Renal cortex interstitium (tissue), 11 donors: ENCODE results near the gene DNAH14. TPM values are rescaled to one million over a fixed set of nuclear protein-coding genes. Genes with fewer than 3 reads are reported as not detected.
"Not testable (repeated sequence)": the region's sequence is repeated elsewhere in the genome, so short reads cannot be mapped to it uniquely, and the experiment has no call there.

Source experiments
- DNase-seq, 11 donors: peaks; one replicate each; pipeline ENCODE4 v3.0.0-alpha.2; 2013; ENCODE audit warnings: low read depth in 9 of 11, low spot score in 4 of 11; ENCODE audit errors: extremely low read depth in 1 of 11
- polyA plus RNA-seq, 3 donors: library from polyadenylated mRNA; unstranded; fragments of 120-200 nt; gene quantifications; one replicate each; pipeline ENCODE4 v1.2.1, GENCODE V29; 2013; ENCODE audit not compliant: insufficient read length in 3 of 3

The DNAH14 gene
- polyA plus RNA-seq, 3 donors, result 16.8 to 19.5 (median 16.8) TPM

DNA sequence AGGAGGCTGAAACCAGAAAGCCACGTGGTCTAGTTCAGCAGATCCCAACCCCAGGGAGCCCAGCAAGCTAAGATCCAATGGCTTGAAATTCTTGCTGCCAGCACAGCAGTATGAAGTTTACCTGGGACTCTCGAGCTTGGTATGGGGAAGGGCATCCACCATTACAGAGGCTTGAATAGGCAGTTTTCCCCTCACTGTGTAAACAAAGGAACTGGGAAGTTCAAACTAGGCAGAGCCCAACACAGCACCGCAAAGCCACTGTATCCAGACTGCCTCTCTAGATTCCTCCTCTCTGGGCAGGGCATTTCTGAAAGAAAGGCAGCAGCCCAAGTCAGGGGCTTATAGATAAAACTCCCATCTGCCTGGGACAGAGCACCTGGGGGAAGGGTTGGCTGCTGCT is 280.7 kb downstream of the DNAH14 start:
- not testable (repeated sequence) for DNase-seq

DNA sequence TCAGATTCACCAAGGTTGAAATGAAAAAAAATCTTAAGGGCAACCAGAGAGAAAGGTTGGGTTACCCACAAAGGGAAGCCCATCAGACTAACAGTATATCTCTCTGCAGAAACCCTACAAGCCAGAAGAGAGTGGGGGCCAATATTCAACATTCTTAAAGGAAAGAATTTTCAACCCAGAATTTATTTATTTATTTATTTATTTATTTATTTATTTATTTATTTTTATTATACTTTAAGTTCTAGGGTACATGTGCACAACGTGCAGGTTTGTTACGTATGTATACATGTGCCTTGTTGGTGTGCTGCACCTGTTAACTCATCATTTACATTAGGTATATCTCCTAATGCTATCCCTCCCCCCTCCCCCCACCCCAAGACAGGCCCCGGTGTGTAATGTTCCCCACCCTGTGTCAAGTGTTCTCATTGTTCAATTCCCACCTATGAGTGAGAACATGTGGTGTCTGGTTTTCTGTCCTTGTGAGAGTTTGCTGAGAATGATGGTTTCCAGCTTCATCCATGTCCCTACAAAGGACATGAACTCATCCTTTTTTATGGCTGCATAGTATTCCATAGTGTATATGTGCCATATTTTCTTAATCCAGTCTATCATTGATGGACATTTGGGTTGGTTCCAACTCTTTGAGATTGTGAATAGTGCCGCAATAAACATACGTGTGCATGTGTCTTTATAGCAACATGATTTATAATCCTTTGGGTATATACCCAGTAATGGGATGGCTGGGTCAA is 282.4 kb downstream of the DNAH14 start:
- not testable (repeated sequence) for DNase-seq

DNA sequence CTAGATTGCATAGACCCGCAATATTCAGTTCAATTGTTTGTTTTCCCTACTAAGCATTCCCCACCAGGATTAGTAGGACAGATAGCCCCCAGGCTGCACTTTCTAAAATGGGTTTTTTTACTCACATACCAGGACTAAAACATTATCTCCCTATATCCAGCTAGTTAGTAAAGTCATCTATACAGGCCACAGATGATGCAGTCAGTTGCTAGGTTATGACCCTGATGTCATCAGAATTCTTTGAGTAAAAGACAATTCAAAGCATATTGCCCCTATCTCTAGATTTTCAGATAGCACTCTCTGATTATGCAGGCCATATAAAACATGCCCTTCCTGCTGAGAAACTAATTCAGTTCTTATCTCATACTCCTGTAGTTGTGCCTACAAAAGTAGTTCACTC is 294.8 kb downstream of the DNAH14 start:
- no peak for DNase-seq

DNA sequence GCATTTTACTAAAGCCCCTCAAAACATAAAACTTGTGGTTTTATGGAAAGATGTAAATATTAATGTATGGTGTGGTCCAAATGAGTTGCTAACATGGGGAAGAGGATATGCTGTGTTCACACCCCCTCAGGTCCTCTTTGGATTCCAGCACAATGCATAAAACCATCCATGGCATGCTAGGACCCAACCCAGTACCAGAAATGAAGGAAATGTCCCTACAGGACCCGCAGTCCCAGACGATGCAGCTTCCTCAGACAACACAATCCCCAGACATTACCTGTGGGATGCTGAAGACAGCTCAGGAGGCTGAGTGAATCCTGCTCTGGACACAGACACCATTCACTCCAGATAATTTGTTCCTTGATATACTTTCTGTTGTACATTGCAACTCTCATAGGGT is 296.2 kb downstream of the DNAH14 start:
- DNase-seq, result no peak

DNA sequence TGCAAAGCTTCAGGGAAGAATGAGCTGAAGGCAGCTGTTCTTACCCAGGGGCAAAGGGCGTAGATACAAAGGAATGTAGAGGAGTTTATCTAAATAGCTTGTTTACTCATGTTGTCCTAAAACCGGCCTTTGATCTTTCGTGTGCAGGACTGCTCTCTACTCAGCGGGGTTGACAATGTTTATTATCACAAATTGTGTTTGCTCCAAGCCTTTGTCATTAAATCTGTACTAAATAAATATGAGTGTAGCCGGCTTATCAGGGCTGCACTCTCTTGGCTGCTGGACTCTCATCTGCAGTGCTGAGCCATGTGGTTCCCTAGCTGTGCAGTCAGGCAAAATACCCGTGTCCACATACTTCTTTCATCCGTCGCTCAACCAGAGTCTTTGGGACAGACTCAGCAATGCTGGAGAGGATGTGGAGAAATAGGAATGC is 299.4 kb downstream of the DNAH14 start:
- DNase-seq, result no peak

DNA sequence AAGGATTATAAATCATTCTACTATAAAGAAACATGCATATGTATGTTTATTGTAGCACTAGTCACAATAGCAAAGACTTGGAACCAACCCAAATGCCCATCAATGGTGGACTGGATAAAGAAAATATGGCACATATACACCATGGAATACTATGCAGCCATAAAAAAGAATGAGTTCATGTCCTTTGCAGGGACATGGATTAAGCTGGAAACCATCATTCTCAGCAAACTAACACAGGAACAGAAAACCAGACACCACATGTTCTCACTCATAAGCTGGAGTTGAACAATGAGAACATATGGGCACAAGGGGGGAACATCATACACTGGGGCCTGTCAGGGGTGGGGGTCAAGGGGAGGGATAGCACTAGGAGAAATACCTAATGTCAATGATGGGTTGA is 300.0 kb downstream of the DNAH14 start:
- not testable (repeated sequence) for DNase-seq

DNA sequence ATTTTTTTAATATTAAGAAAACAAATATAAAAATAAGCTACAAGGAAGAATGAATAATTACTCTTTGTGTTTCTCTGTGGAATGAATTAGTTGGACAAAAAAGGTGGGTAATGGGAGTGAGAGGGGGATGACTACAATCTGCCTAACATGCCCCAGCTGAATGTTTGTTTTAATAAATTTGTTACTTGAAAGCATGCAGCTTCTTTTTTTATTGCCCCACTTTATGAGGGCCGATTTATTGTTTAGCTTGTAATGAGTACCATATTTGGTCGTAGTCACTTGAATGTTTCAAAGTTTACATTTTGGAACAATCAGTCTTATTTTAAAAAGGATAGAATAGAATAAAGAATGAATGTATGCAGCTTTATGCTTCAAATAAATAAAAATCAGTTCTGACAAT is 301.0 kb downstream of the DNAH14 start:
- peak in 5 of 11 donors; percentile 1 to 12 (median 5) for DNase-seq

DNA sequence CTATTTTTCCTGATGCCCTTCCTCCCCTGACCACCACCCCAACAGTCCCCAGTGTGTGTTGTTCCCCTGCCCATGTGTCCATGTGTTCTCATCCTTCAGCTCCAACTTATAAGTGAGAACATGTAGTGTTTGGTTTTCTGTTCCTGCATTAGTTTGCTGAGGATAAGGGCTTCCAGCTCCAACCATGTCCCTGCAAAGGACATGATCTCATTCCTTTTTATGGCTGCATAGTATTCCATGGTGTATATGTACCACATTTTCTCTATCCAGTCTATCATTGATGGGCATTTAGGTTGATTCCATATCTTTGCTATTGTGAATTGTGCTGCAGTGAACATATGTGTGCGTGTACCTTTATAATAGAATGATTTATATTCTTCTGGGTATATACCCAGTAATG is 303.5 kb downstream of the DNAH14 start:
- DNase-seq, result not testable (repeated sequence)

DNA sequence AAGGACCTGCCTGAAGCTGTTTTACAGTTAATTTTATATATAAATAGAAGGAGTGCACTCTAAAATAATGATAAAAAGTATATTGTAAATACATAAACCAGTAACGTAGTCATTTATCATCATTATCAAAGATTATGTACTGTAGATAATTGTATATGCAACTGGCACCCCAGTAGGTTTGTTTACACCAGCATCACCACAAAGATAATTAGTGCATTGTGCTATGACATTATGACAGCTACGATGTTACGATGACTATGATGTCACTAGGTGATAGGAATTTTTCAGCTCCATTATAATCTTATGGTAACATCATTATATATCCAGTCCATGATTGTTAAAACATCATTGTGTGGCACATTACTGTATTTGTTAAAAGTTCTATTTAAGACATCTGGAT is 313.1 kb downstream of the DNAH14 start:
- no peak for DNase-seq

DNA sequence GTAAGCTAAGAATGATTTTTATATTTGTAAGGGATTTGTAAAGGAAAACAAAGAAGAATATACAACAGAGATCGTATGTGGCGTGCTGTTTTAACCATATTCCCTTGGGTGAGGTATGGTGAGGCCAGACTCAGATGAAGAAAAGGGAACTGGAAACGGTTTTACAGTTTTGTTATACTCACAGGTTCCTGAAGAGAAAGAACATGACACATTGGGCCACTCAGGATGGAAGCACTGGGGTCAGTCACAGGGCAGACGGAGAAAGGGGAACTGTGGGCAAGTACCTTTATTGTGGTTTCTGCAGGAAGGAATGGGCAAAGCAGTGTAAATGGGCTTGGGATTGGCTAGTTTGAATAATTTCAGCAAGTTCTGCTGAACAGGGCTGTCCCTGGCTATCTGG is 321.0 kb downstream of the DNAH14 start:
- no peak for DNase-seq

DNA sequence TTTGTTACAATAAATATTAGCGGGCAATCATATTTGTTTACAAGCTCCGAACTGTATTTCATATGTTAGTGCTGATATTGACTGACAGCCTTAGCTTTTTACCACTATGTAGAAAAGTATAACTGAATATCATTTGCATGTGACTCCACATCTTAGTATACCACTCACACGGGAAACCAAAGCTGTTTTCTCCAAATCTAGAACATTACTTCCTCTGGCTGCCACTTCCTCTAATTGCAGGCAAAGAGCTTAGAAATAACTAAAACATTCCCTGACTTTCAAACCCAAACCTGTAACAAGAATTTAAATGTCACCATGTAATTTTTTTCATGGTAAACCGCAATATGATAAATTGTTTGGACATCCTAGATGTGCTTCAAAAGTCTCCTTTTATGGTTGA is 323.7 kb downstream of the DNAH14 start:
- no peak for DNase-seq

DNA sequence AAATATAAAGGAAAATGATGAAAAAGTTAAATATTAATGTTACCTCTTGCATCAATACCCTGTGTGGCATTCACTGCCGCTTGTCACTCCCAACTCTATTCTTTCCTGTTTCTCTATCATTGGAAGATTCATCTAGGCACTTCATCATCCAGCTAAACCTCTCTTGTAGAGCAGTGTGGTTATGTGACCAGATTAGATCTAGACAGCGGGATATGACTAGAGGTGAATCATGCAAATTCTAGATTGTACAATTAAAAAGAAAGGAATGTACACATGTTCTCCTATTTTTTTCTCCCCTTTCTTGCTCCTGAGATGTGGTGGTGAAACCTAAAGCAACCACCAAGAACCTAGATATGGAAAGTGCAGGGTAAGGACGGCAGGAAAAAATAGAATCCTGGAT is 324.3 kb downstream of the DNAH14 start:
- DNase-seq, result no peak

DNA sequence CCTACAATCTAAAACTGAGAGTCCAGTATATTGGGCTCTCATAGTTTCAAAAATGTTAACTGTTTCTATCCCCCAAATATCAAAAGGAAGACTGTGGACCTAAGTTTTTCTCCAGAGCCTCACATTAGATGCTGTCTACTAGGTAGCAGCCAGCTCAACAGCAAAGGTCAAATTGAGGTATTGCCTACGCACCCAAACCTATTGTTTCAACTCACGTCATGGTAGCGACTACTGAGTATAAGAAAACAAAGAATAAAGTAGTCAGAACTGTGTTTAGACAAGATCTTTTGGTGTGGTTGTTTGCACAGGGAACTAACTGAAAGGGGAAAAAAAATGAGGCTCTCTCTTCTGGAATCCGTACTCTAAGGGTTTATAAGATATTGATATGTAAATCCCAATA is 325.2 kb downstream of the DNAH14 start:
- no peak for DNase-seq

DNA sequence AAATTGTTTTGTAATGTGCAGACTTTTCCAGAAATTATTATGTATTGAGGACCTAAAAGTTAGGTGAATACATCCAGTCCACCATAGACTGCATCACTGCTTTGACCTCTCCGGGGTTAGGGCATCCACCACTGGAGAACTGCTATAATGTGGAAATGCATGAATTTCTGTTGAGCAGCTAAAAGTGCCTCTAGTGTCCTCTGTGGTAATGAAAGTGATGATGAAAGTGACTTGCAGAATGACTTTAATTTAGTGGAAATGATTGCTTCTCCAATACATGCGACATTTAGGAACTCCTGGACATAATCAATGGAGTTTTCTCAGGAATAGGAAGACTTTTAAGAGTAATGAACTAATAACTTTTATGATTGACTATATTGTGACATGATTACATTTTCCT is 327.6 kb downstream of the DNAH14 start:
- no peak for DNase-seq

DNA sequence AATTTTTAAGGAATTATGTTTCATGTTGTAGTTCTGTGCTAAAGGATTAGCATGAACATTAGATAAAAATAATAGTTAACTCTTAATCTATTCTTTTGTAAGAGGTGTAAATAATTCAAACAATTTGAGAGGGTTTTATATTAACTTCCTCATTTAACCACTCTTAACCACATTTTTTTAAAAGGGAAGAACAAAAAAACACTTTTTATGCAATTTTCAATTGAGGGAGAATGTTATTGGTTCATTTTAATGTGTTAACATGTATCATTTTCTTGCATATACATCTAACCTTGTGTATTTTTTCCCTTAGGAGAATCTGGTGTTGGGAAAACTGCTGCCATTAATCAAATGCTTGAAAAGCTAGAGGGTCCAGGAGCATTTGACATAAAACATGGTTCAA is 329.3 kb downstream of the DNAH14 start:
- DNase-seq, result no peak

DNA sequence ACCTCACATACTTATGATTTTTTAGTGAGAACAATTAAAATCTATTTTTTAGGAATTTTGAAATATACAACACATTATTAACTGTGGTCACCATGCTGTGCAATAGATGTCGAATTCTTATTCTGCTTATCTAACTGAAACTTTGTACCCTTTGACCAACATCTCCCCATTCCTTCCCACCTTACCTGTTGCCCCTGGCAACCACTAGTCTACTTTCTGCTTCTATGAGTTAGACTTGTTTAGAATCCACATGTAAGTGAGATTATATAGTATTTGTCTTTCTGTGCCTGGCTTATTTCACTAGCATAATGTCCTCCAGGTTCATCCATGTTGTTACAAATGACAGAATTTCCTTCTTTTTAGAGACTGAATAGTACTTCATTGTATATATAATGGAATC is 330.1 kb downstream of the DNAH14 start:
- DNase-seq, result no peak

DNA sequence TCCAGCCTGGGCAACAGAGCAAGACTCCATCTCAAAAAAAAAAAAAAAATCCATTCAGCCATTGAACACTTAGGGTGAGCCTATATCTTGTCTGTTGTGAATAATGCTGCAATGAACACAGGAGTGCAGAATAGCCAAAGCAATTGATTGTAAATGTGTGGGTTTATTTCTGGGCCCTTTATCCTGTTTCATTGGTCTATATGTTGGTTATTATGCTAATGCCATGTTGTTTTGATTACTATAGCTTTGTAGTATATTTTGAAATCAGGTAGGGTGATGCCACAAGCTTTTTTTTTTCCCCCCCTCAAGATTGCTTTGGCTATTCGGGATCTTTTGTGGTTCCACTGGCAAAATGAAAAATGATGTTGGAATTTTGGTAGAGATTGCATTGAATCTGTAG is 330.8 kb downstream of the DNAH14 start:
- no peak for DNase-seq

DNA sequence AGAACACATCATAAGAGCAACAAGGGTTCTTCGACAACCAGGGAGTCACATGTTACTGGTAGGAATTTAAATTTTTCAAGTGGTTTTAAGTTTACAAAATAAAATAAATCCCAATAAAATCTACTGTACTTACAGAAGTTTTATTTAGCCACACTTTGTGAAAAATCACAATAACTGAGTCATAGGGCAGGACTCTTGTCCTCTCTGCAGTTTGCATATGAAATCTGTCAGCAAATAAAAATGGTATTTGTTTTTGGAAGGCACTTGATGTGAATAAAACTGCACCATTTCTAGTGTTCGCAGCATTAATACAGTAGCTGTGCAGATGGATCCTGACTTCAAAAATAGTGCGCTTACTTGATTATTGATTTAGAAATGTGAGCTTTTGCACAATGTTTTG is 348.0 kb downstream of the DNAH14 start:
- DNase-seq, result no peak

DNA sequence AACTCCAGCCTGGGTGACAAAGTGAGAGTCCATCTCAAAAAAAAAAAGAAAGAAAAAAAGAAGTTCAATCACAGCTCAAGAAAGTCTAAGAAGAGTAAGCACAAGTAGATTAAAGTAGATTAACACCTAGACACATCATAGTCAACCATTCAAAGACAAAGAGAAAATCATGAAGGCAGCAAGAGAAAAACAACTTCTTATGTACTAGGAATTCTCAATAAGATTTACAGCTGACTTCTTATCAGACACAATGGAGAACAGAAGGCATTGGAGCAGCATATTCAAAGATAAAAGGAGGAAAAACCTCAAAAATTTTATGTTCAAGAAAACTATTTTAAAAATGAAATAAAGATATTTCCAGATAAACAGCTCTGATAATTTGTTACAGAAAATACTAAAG is 351.1 kb downstream of the DNAH14 start:
- no peak for DNase-seq

DNA sequence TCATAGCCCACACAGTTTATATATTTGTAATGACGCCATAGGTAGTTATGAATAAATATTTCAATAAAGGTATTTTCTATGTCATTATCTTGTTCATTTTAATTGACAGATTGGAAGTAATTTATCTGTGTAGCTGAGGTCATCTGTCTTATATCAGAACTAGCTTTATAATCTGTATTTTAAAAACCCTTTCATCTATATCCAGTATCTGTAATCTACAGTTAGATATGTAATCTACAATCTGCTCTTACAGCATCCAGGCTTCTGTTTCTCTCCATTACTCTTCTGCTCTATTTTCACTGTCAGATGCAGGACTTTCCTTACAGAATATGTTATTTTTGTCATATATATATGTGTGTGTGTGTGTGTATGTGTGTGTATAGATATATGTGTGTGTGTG is 360.8 kb downstream of the DNAH14 start:
- DNase-seq, result no peak

DNA sequence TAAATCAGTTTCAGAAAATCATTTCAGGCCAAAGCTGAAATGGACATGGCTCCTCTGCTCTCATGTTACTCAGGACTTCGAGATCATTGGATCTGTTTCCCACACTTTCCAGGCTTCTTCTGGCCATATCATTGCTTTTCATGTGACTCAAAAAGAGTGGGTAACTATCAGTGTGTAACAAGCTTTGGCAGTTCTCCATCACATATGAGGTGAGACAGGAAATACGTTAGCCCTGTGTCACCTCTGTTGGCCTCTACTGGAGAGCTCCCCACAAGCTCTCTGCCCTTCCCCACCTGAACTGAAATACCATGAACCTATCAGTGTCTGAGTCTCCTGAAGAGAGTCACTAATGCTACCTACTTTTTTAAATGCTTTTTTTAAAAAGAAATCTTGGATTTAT is 370.1 kb downstream of the DNAH14 start:
- DNase-seq, result no peak
